Tibial nerve (tissue), 4 donors: ENCODE results near the gene CCDC169.

Source experiments
- CTCF ChIP-seq, 5 experiments: fragments of 200-600 bp in 3 of 5; fragments of 450-650 bp in 2 of 5; sonication (generic) in 3 of 5; IDR thresholded peaks; one replicate each; pipeline ENCODE4 v1.5.1; 2016 to 2019; ENCODE audit warnings: antibody characterized with exemption in 5 of 5, mild to moderate bottlenecking in 3 of 5, moderate library complexity in 2 of 5
- EP300 ChIP-seq, 2 donors: sonication (generic); formaldehyde crosslinking; IDR thresholded peaks; one replicate each; pipeline ENCODE4 v1.6.1; 2017; ENCODE audit warnings: antibody characterized with exemption in 2 of 2, mild to moderate bottlenecking in 1 of 2
- POLR2A ChIP-seq, 2 donors: fragments of 450-650 bp; IDR thresholded peaks; one replicate each; pipeline ENCODE4 v1.6.1; 2017; ENCODE audit warnings: antibody characterized with exemption in 2 of 2, mild to moderate bottlenecking in 2 of 2, moderate library complexity in 2 of 2

GRCh38 chr13:36344173-36344572, 46.6 kb upstream of the CCDC169 start:
- no peak for TF ChIP-seq POLR2A (IDR thresholded peaks at IDR 0.05)
- peak in 1 of 2 donors; percentile 41 for TF ChIP-seq EP300 (IDR thresholded peaks at IDR 0.05)
- TF ChIP-seq CTCF (IDR thresholded peaks at IDR 0.05): no peak
